DOHH2 (cell line): ENCODE data around the gene TEN1.

Source experiments
- H3F3A ChIP-seq: fragments of 200-600 bp; sonication (generic), shearing (Covaris generic); 2 replicates; pipeline ENCODE4 v1.6.0; 2016; ENCODE audit warnings: antibody characterized with exemption, mild to moderate bottlenecking; ENCODE audit not compliant: control insufficient read depth, insufficient read depth
- H3K27ac ChIP-seq: fragments of 200-600 bp; sonication (generic); 2 replicates; pipeline ENCODE4 v1.5.1; 2014; ENCODE audit warnings: low read depth, mild to moderate bottlenecking, low read length, moderate library complexity
- H3K27me3 ChIP-seq: fragments of 200-600 bp; sonication (generic); 2 replicates; pipeline ENCODE4 v1.6.1; 2014; ENCODE audit warnings: mild to moderate bottlenecking, low read length, mixed read lengths; ENCODE audit not compliant: control insufficient read depth
- H3K36me3 ChIP-seq: fragments of 200-600 bp; sonication (generic); 2 replicates; pipeline ENCODE4 v1.6.1; 2014; ENCODE audit warnings: mild to moderate bottlenecking, low read length, moderate library complexity, mixed read lengths; ENCODE audit not compliant: control insufficient read depth
- H3K4me1 ChIP-seq: fragments of 200-600 bp; sonication (generic); 2 replicates; pipeline ENCODE4 v1.6.1; 2014; ENCODE audit warnings: mild to moderate bottlenecking, low read length, mixed read lengths; ENCODE audit not compliant: control insufficient read depth
- H3K4me2 ChIP-seq: fragments of 200-600 bp; sonication (generic); 2 replicates; pipeline ENCODE4 v1.6.0; 2014; ENCODE audit warnings: mild to moderate bottlenecking, low read length, moderate library complexity
- H3K4me3 ChIP-seq: fragments of 200-600 bp; sonication (generic); 2 replicates; pipeline ENCODE4 v1.5.1; 2014; ENCODE audit warnings: mild to moderate bottlenecking, low read length, mixed read lengths
- H3K79me2 ChIP-seq: fragments of 200-600 bp; sonication (generic); 2 replicates; pipeline ENCODE4 v1.6.1; 2014; ENCODE audit warnings: mild to moderate bottlenecking, low read length, mixed read lengths; ENCODE audit not compliant: control insufficient read depth
- H3K9me2 ChIP-seq: fragments of 200-600 bp; sonication (generic); replicated peaks from 2 replicates; pipeline ENCODE4 v1.6.1; 2014; ENCODE audit warnings: mild to moderate bottlenecking, low read length, mixed read lengths; ENCODE audit not compliant: control insufficient read depth
- H3K9me3 ChIP-seq: fragments of 200-600 bp; sonication (generic); 2 replicates; pipeline ENCODE4 v1.6.1; 2014; ENCODE audit warnings: antibody characterized with exemption, low read length, mixed read lengths; ENCODE audit not compliant: control insufficient read depth, insufficient read depth
- H4K20me1 ChIP-seq: fragments of 200-600 bp; sonication (generic); 2 replicates; pipeline ENCODE4 v1.6.0; 2014; ENCODE audit warnings: low read depth, mild to moderate bottlenecking, antibody characterized with exemption, low read length, moderate library complexity; ENCODE audit not compliant: control insufficient read depth, insufficient read depth
- CTCF ChIP-seq: fragments of 200-600 bp; sonication (generic); IDR thresholded peaks from one replicate; pipeline ENCODE4 v1.5.1; 2014; ENCODE audit warnings: antibody characterized with exemption, mild to moderate bottlenecking, low read depth, low read length; ENCODE audit not compliant: poor library complexity, severe bottlenecking
- EZH2phosphoT487 ChIP-seq: fragments of 200-600 bp; sonication (generic); IDR thresholded peaks from 2 replicates; pipeline ENCODE4 v1.6.1; 2017; ENCODE audit warnings: borderline replicate concordance, mild to moderate bottlenecking, antibody characterized with exemption, low read length, moderate library complexity, mixed read lengths

TEN1 gene

GRCh38 chr17:76034428-76035350, 55.6 kb downstream of the TEN1 start:
- TF ChIP-seq CTCF = no peak
- TF ChIP-seq EZH2phosphoT487 = no peak
- Histone ChIP-seq H3K4me1 (peaks cover 5% of the 10 kb centered on the region), H3K9me3 (no peaks in the 10 kb centered on the region), H3K4me3 (no peak overlapping the region), H3K27me3 (no peaks in the 10 kb centered on the region), H3F3A (no peaks in the 10 kb centered on the region), H3K79me2 (no peaks in the 10 kb centered on the region), H3K27ac (no peak overlapping the region), H3K36me3 (peaks cover 15% of the 10 kb centered on the region), H3K9me2 (no peaks in the 10 kb centered on the region), H4K20me1 (no peaks in the 10 kb centered on the region), H3K4me2 (no peak overlapping the region)

GRCh38 chr17:76036497-76037261, 57.6 kb downstream of the TEN1 start:
- Histone ChIP-seq H3K4me1 (no peaks in the 10 kb centered on the region), H3K4me3 (no peak overlapping the region), H4K20me1 (no peaks in the 10 kb centered on the region), H3F3A (no peaks in the 10 kb centered on the region), H3K4me2 (no peak overlapping the region), H3K27me3 (no peaks in the 10 kb centered on the region), H3K27ac (no peak overlapping the region), H3K79me2 (no peaks in the 10 kb centered on the region), H3K9me3 (no peaks in the 10 kb centered on the region), H3K9me2 (no peaks in the 10 kb centered on the region), H3K36me3 (peaks cover 35% of the 10 kb centered on the region)
- TF ChIP-seq EZH2phosphoT487 (no peak), CTCF (no peak)

GRCh38 chr17:76038050-76038449, 59.0 kb downstream of the TEN1 start:
- Histone ChIP-seq H3K4me2 (no peak overlapping the region), H3K9me3 (no peaks in the 10 kb centered on the region), H3K9me2 (no peaks in the 10 kb centered on the region), H3K4me1 (no peaks in the 10 kb centered on the region), H3K27ac (no peak overlapping the region), H4K20me1 (no peaks in the 10 kb centered on the region), H3K36me3 (peaks cover 45% of the 10 kb centered on the region), H3K27me3 (no peaks in the 10 kb centered on the region), H3F3A (no peaks in the 10 kb centered on the region), H3K79me2 (no peaks in the 10 kb centered on the region), H3K4me3 (no peak overlapping the region)
- TF ChIP-seq EZH2phosphoT487 = no peak
- no peak for TF ChIP-seq CTCF
